ENCODE results near the gene NR2F1-AS1.
A peak's percentile ranks its signal among the peaks of the same experiment; 100 is the strongest.
"Not testable (repeated sequence)": the region's sequence is repeated elsewhere in the genome, so short reads cannot be mapped to it uniquely, and the experiment has no call there.

Gene NR2F1-AS1

GRCh38 chr5:93570294-93571113, 10.5 kb downstream of the NR2F1-AS1 start:
- no peaks in the 10 kb centered on the region for H3K27me3 ChIP-seq (ENCODE audit: control insufficient read depth, insufficient read depth, low read length)
- H3K4me2 ChIP-seq (ENCODE audit: low read length), result no peak overlapping the region
- peaks cover 47% of the 10 kb centered on the region for H3K36me3 ChIP-seq (ENCODE audit: insufficient read depth, low read length)
- H3K4me1 ChIP-seq (ENCODE audit: control insufficient read depth, insufficient read depth, low read length), result peaks cover 15% of the 10 kb centered on the region
- no peak overlapping the region for H3K9ac ChIP-seq (ENCODE audit: low read depth, low read length)
- no peaks in the 10 kb centered on the region for H3K9me3 ChIP-seq (replicated peaks; ENCODE audit: low read length)
- no peak overlapping the region for H3K4me3 ChIP-seq (ENCODE audit: low read length)

- Histone ChIP-seq H3K4me2 (ENCODE audit: low read length) (no peak overlapping the region), H3K36me3 (ENCODE audit: insufficient read depth, low read length) (peaks cover 47% of the 10 kb centered on the region), H3K27me3 (ENCODE audit: control insufficient read depth, insufficient read depth, low read length) (no peaks in the 10 kb centered on the region), H3K9ac (ENCODE audit: low read depth, low read length) (no peak overlapping the region), H3K9me3 (replicated peaks; ENCODE audit: low read length) (no peaks in the 10 kb centered on the region), H3K4me3 (ENCODE audit: low read length) (no peak overlapping the region), H3K4me1 (ENCODE audit: control insufficient read depth, insufficient read depth, low read length) (peaks cover 20% of the 10 kb centered on the region)
Measured at GRCh38 chr5:93569300-93570160, 11.5 kb downstream of the NR2F1-AS1 start.

- Histone ChIP-seq H3K9me3 (replicated peaks; ENCODE audit: low read length) (no peaks in the 10 kb centered on the region), H3K9ac (ENCODE audit: low read depth, low read length) (no peak overlapping the region), H3K4me1 (ENCODE audit: control insufficient read depth, insufficient read depth, low read length) (peaks cover 13% of the 10 kb centered on the region), H3K27me3 (ENCODE audit: control insufficient read depth, insufficient read depth, low read length) (no peaks in the 10 kb centered on the region), H3K4me2 (ENCODE audit: low read length) (no peak overlapping the region), H3K36me3 (ENCODE audit: insufficient read depth, low read length) (peaks cover 39% of the 10 kb centered on the region), H3K4me3 (ENCODE audit: low read length) (no peak overlapping the region)
Measured at GRCh38 chr5:93567424-93567823, 13.6 kb downstream of the NR2F1-AS1 start.

- no peaks in the 10 kb centered on the region for H3K9me3 ChIP-seq (replicated peaks; ENCODE audit: low read length)
- H3K27me3 ChIP-seq (ENCODE audit: control insufficient read depth, insufficient read depth, low read length), result no peaks in the 10 kb centered on the region
- H3K36me3 ChIP-seq (ENCODE audit: insufficient read depth, low read length), result peaks cover 39% of the 10 kb centered on the region
Measured at GRCh38 chr5:93566091-93566490, 14.9 kb downstream of the NR2F1-AS1 start.

GRCh38 chr5:93557021-93557604, 23.9 kb downstream of the NR2F1-AS1 start:
- H3K4me2 ChIP-seq (ENCODE audit: low read length), result no peak overlapping the region
- no peak overlapping the region for H3K9ac ChIP-seq (ENCODE audit: low read depth, low read length)
- H3K9me3 ChIP-seq (replicated peaks; ENCODE audit: low read length), result no peaks in the 10 kb centered on the region
- peaks cover 74% of the 10 kb centered on the region for H3K36me3 ChIP-seq (ENCODE audit: insufficient read depth, low read length)
- peaks cover 8% of the 10 kb centered on the region for H3K4me1 ChIP-seq (ENCODE audit: control insufficient read depth, insufficient read depth, low read length)
- no peaks in the 10 kb centered on the region for H3K27me3 ChIP-seq (ENCODE audit: control insufficient read depth, insufficient read depth, low read length)
- no peak overlapping the region for H3K4me3 ChIP-seq (ENCODE audit: low read length)

More at GRCh38 chr5:93566091-93566490, 14.9 kb downstream of the NR2F1-AS1 start:
- peaks cover 8% of the 10 kb centered on the region for H3K4me1 ChIP-seq (ENCODE audit: control insufficient read depth, insufficient read depth, low read length)
- no peak overlapping the region for H3K4me2 ChIP-seq (ENCODE audit: low read length)
- no peak overlapping the region for H3K4me3 ChIP-seq (ENCODE audit: low read length)
- H3K9ac ChIP-seq (ENCODE audit: low read depth, low read length), result no peak overlapping the region

GRCh38 chr5:93549594-93549993, 31.4 kb downstream of the NR2F1-AS1 start:
- H3K9me3 ChIP-seq (replicated peaks; ENCODE audit: low read length); H3K4me1 ChIP-seq (ENCODE audit: control insufficient read depth, insufficient read depth, low read length); H3K4me3 ChIP-seq (ENCODE audit: low read length); H3K27me3 ChIP-seq (ENCODE audit: control insufficient read depth, insufficient read depth, low read length); H3K4me2 ChIP-seq (ENCODE audit: low read length); H3K9ac ChIP-seq (ENCODE audit: low read depth, low read length): not testable (repeated sequence)
- H3K36me3 ChIP-seq (ENCODE audit: insufficient read depth, low read length), result peaks cover 62% of the 10 kb centered on the region

GRCh38 chr5:93545872-93546271, 35.1 kb downstream of the NR2F1-AS1 start:
- Histone ChIP-seq H3K36me3 (ENCODE audit: insufficient read depth, low read length) (peaks cover 58% of the 10 kb centered on the region), H3K4me1 (ENCODE audit: control insufficient read depth, insufficient read depth, low read length) (no peaks in the 10 kb centered on the region), H3K9me3 (replicated peaks; ENCODE audit: low read length) (no peaks in the 10 kb centered on the region), H3K27me3 (ENCODE audit: control insufficient read depth, insufficient read depth, low read length) (no peaks in the 10 kb centered on the region), H3K4me3 (ENCODE audit: low read length) (no peak overlapping the region), H3K9ac (ENCODE audit: low read depth, low read length) (no peak overlapping the region), H3K4me2 (ENCODE audit: low read length) (no peak overlapping the region)

GRCh38 chr5:93532370-93532769, 48.6 kb downstream of the NR2F1-AS1 start:
- no peaks in the 10 kb centered on the region for H3K9me3 ChIP-seq (replicated peaks; ENCODE audit: low read length)
- H3K36me3 ChIP-seq (ENCODE audit: insufficient read depth, low read length), result peaks cover 37% of the 10 kb centered on the region
- no peak overlapping the region for H3K4me3 ChIP-seq (ENCODE audit: low read length)
- H3K27me3 ChIP-seq (ENCODE audit: control insufficient read depth, insufficient read depth, low read length), result no peaks in the 10 kb centered on the region
- peaks cover 19% of the 10 kb centered on the region for H3K4me1 ChIP-seq (ENCODE audit: control insufficient read depth, insufficient read depth, low read length)
- peak overlapping the region; percentile 10 for H3K4me2 ChIP-seq (ENCODE audit: low read length)
- peak overlapping the region; percentile 30 for H3K9ac ChIP-seq (ENCODE audit: low read depth, low read length)

GRCh38 chr5:93521815-93522214, 59.2 kb downstream of the NR2F1-AS1 start:
- peaks cover 20% of the 10 kb centered on the region for H3K4me1 ChIP-seq (ENCODE audit: control insufficient read depth, insufficient read depth, low read length)
- H3K36me3 ChIP-seq (ENCODE audit: insufficient read depth, low read length), result peaks cover 47% of the 10 kb centered on the region
- not testable (repeated sequence) for H3K9me3 ChIP-seq (replicated peaks; ENCODE audit: low read length); H3K4me2 ChIP-seq (ENCODE audit: low read length); H3K9ac ChIP-seq (ENCODE audit: low read depth, low read length); H3K27me3 ChIP-seq (ENCODE audit: control insufficient read depth, insufficient read depth, low read length); H3K4me3 ChIP-seq (ENCODE audit: low read length)

GRCh38 chr5:93519740-93520139, 61.3 kb downstream of the NR2F1-AS1 start:
- Histone ChIP-seq H3K4me3 (ENCODE audit: low read length) (no peak overlapping the region), H3K27me3 (ENCODE audit: control insufficient read depth, insufficient read depth, low read length) (no peaks in the 10 kb centered on the region), H3K4me2 (ENCODE audit: low read length) (peak overlapping the region; percentile 57), H3K4me1 (ENCODE audit: control insufficient read depth, insufficient read depth, low read length) (peaks cover 20% of the 10 kb centered on the region), H3K9me3 (replicated peaks; ENCODE audit: low read length) (peaks cover 6% of the 10 kb centered on the region), H3K36me3 (ENCODE audit: insufficient read depth, low read length) (peaks cover 42% of the 10 kb centered on the region), H3K9ac (ENCODE audit: low read depth, low read length) (peak overlapping the region; percentile 62)

GRCh38 chr5:93517828-93518227, 63.2 kb downstream of the NR2F1-AS1 start:
- no peak overlapping the region for H3K4me3 ChIP-seq (ENCODE audit: low read length)
- H3K4me2 ChIP-seq (ENCODE audit: low read length), result no peak overlapping the region
- H3K9me3 ChIP-seq (replicated peaks; ENCODE audit: low read length), result peaks cover 6% of the 10 kb centered on the region
- H3K9ac ChIP-seq (ENCODE audit: low read depth, low read length), result no peak overlapping the region
- H3K27me3 ChIP-seq (ENCODE audit: control insufficient read depth, insufficient read depth, low read length), result no peaks in the 10 kb centered on the region
- peaks cover 30% of the 10 kb centered on the region for H3K36me3 ChIP-seq (ENCODE audit: insufficient read depth, low read length)
- peaks cover 35% of the 10 kb centered on the region for H3K4me1 ChIP-seq (ENCODE audit: control insufficient read depth, insufficient read depth, low read length)

Data from skeletal muscle satellite cell (primary cell).